IPS DF 19.7 (cell line): ENCODE measurements around the gene NAA16.
A peak's percentile ranks its signal among the peaks of the same experiment; 100 is the strongest.
"Not testable (repeated sequence)": the region's sequence is repeated elsewhere in the genome, so short reads cannot be mapped to it uniquely, and the experiment has no call there.

Source experiments
- DNase-seq: peaks from one replicate; pipeline ENCODE4 v3.0.0-alpha.2; 2013; ENCODE audit warnings: low read depth, low spot score

Gene NAA16

DNA sequence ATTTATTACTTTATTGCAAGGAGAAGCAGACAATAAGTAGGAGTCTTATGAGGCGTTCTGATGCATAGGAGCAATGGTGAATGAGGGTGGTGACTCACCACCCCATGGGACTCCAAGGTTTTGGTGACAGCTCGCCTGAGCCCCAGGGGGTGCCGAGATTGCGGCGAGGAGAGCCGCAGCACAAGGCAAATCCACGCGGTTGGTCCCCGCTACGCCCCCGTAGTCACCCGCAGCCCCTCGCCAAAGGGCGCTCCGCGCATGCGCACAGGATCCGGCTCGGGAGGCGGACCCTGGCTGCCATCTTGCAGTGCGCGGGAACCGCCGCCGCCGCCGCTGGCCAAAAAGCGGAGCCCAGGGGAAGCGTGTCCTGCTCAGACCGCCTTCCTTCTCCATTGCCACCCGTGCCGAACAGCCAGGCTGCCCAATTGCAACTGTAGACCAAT, at the start of gene NAA16:
NAA16 (plus strand) TSS at position 305 of the 443 bp plus-strand sequence. CDS start 262 bp downstream, outside the sequence.
- peak; percentile 50 for DNase-seq

DNA sequence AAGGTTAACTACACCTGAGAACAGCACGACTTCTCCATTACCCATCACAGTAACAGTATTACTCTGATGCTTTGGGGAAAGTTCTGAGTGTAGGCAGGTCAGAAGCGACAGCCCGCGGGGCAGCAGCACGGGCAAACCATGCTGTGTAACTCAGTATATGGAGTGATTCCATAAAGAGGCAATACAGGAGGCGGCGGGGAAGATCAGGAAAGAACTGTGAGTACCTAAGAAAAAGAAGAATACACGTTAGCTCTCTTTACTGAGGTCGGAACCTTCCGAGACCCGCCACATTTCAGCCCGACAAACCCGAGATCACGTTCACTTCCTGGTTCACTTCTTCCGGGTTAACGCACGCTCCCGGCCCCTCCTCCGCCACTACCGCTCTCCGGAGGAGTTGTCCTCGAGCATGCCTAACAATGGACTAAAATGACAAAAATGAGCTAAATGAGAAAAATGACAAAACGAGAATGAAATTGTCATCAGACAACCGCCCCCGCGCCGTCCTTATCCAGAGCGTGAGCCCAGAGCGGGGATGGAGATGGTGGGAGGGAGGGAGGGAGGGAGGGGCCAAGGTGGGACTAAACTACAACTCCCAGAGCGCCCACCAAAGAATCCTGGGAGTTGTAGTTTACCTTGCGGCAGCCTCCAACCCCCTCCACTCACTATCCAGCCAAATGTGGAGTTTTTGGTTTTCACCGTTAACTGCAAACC, 47.7 kb upstream of the NAA16 start, which contains the start of gene MTRF1:
MTRF1 (minus strand) TSS at position 316 of the 711 bp plus-strand sequence. CDS start 2,669 bp downstream, outside the sequence.
- no peak for DNase-seq

DNA sequence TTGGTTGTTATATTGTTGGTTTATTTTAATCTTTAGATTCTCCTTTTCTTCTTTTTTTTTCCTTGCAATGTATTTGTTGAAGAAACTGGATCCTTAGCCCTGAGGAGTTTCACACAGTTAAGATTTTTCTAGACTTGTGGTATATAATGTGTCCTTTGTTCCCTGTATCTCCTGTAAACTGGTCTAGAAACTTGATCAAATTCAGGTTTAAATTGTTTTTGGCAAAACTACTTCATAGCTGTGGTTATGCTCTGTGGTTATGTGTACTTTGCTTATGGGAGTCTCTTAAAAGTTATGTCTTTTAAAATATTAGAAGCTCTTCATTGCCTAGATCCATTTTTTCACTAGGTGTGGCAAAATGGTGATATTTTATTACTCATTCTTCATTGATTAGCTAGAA, 44.0 kb upstream of the NAA16 start:
- DNase-seq, result no peak

DNA sequence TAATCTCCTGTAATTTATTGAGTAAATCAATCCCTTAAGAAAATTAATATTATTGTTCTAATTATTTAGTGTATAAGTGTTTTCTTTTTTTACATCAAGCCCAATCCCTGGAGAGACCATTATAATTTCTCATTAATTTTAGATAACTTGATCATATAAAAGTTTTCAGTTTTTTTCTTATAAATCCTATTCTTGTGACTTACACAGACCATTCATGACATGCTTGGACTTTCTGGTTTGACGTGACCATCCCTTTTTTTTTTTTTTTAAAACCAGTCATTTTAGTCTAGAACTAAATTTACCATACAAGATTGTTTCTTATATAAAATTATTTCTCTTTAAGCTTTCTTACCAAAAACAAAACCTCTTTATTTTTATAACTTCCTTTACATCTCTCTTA, 42.3 kb upstream of the NAA16 start:
- DNase-seq, result no peak

DNA sequence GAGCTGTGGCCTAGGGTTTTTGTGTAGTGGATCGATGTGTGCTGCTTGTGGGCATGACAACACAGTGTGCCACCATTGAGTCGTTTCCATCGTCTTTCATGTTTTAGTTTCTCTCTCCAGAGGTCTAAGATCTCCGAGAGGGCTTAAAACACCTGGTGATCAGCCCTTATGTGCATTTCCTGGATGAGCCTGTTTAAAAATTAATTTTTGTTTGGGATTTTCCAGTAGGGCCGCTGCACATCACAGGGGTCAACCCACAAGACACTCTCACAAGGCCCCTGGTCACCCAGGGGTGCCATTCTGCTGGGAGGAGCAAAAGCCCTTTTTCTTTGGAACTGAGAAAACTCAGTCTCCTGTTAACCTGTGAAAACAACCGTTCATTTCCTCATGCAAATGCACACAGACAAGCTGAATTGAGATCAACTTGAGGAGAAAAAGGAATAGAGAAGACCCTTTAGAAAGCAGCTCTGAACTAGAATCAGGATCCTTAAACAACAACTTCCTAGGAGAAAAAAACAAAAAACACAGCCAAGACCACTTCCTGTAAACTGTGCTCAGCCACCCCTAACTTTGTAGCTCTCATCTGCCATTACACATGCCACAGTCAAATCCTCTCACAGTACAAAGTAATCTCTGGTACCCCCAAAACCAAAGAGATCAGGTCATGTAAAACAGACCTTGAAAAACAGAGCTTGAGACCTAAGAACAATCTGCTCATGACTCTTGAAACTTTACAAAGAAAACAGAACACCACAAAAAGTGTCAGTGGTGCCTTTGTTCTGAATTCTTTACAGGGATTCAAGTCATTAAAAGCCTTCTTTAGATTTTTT, 39.4 kb upstream of the NAA16 start:
- DNase-seq, result no peak

DNA sequence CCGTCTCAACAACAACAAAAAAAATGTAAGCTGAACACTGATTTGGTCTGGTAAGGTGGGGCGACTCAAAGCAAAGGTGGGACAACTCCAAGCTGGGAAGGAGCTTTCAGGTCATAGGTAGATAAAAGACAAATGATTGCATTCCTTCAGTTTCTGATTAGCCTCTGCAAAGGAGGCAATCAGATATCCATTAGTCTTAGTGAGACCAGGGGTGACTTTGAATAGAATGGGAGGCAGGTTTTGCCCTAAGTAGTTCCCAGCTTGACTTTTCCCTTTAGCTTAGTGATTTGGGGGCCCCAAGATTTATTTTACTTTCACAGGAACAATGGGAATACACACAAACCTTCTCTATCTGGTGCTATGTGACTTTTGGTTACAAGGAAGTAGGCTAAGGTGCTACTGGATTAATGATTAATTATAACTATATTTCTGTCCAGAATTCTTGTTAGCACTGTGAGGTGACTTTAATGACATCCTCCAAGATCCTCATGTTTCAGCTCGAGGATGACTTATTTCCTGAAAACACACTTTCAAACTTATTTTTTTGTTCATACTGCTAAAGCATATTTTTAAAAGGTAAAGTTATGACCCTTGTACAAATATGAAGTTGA, 37.1 kb upstream of the NAA16 start:
- DNase-seq, result no peak

DNA sequence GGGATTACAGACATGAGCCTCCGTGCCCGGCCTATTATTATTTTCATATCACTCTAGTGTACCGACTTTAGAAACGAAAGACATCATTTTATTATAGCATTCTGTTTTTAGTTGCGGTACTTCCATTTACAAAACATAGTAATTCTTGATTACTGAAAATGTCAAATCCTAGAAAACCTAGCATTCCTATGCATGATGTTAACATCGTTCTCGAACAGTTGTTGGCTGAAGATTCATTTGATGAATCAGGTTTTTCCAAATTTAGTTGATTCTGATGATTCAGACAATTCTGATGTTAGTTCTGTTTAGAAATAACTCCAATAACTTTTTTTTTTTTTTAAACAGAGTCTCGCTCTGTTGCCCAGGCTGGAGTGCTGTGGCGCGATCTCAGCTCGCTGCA, 36.2 kb upstream of the NAA16 start:
- no peak for DNase-seq

DNA sequence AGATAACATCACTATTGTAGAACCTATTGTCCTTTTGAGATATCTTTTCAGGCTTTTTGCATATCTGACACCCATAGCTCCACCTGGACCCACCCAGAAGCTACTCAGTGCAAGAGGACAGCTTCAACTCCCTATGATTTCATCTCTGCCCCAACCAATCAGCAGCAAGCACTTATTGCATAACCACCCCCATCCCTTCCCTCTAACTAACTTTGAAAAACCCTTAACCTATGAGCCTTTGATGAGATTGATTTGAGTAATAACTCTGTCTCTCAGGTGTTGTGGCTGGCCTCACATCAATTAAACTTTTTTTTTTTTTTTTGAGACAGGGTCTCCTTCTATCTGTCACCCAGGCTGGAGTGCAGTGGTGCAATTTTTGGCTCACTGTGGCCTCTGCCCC, 34.2 kb upstream of the NAA16 start:
- DNase-seq, result no peak

DNA sequence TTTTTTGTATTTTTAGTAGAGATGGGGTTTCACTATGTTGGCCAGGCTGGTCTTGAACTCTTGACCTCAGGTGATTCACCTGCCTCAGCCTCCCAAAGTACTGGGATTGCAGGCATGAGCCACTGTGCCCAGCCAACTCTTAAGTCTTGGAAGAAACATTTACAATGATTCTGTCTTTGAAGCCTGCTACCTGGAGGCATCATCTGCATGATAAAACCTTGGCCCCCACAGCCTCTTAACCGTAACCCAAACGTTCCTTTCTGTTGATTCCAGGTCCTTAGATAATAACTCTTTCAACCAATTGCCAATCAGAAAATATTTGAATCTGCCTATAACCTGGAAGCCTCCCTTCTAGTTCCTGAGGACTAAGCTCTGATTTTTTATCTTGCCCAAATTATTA, 31.9 kb upstream of the NAA16 start:
- not testable (repeated sequence) for DNase-seq

DNA sequence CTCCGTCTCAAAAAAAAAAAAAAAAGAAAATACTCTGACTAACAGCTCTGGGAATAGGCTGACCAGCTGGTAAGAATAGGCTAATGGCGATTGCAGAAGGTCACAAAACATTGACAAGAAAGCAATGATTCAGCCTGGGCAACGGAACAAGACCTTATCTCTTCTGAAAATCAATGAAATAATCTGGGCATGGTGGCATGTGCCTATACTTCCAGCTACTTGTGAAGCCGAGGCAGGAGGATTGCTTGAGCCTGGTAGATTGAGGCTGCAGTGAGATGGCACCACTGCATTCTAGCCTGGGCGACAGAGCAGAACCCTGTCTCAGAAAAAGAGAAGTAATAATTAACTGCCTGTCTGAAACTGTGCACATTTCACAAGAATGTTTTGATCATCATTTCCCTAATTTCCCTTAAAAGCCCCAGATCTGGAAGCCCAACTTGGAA, 28.9 kb upstream of the NAA16 start:
- DNase-seq, result no peak

DNA sequence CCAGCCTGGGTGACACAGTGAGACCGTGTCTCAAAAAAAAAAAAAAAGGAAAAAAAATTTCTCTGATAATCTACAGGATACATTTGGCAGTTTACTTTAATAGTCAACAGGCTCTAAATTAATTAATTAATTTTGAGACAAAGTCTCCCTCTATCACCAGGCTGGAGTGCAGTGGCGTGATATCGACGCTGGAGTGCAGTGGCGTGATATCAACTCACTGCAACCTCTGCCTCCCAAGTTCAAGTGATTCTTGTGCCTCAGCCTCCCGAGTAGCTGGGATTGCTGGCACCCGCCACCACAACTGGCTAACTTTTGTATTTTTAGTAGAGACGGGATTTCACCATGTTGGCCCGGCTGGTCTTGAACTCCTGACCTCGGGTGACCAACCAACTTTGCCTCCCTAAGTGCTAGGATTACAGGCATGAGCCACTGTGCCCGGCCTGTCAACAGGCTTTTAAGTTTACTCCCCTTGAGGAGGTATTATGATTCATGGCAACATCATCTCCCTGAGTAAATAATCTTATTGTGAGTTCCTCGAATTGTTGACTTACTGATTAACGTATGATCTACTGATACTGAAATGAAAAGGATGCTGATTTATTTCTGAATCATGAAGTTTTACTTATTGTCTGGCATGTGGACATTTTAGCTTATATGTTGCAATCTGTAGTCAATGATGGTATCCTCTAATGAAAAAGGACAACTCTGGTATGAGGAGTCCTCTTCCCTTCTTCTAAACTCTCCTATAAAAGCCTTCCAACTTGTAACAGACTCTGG, 26.4 kb upstream of the NAA16 start:
- DNase-seq, result no peak

DNA sequence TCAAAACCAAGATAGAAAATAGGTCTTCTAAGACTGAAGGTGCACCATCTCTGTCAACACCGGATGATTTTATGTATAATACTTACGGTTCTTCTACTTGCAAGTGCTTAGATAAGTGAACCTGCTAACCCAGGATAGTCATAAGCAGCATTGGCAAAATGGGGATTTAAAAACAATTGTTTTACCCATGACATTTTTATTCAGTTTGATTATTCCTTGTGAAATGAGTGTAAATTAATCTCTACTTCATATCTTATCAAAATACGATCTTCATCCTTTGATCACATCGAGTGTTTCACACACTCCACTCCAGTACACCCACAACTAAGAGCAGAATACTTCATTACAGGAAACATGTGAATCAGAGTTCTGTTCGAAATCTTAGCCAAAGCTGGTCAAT, 24.7 kb upstream of the NAA16 start:
- no peak for DNase-seq

DNA sequence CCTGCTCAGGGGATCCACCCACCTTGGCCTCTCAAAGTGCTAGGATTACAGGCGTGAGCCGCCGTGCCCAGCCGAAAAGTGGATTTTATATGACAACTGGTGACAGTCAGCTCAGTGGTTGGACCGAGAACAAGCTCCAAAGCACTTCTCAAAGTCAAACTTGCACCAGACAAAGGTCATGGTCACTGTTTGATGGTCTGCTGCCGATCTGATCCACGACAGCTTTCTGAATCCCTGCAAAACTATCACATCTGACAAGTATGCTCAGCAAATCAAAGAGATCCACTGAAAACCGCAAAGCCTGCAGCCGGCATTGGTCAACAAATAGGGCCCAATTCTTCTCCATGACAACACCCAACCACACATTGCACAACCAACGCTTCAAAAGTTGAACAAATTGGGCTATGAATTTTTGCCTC, 21.6 kb upstream of the NAA16 start:
- DNase-seq, result no peak

DNA sequence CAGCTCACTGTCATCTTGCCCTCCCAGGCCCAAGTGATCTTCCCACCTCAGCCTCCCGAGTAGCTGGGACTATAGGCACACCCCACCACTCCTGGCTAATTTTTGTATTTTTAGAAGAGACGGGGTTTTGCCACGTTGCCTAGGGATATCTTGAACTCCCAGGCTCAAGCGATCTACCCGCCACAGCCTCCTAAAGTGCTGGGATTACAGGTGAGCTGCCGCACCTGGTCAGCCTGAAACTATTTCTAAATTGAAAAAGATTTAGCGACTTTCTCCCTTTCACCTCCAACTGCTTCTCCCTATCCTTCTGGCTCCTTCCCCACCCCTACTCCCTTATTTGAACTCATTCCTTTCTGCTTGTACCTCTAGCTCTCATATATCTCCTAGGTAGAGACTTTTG, 19.8 kb upstream of the NAA16 start:
- no peak for DNase-seq

DNA sequence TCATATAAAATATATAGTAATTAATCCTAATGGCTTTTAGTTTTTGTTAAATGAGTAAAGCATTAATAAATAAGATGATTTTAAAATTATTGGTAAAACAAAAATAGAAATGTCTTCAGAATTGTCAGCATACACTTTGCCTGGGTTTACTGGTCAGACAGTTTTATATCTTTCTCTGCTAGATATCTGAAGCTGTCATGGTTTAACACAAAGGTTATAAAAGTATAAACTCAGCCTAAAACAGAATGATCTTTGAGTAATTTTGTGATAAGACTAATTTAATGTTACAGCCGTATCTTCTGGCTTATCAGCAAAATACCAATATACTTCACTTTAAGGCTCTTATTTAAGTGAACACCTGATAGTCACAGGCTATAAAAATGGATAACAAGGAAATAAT, 17.8 kb upstream of the NAA16 start:
- DNase-seq, result no peak

DNA sequence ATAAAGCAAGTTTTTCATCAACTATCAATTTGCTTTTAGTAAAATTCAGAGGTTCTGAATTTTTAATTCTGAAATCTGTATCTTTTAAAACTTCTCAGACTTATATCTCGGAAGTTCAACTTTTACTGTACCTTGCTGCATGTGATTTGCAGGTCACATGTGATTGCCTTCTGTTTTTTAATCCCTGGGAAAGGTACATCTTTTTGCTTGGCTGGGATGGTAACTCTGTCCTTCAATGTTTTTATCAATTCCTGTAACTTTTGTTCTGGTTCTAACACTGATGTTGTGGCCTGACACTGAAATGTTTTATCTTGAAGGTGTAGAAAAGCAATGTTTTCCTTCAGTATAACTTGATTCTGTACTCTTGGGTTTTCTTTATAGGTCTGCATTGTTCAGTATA, 16.2 kb upstream of the NAA16 start:
- DNase-seq, result no peak

DNA sequence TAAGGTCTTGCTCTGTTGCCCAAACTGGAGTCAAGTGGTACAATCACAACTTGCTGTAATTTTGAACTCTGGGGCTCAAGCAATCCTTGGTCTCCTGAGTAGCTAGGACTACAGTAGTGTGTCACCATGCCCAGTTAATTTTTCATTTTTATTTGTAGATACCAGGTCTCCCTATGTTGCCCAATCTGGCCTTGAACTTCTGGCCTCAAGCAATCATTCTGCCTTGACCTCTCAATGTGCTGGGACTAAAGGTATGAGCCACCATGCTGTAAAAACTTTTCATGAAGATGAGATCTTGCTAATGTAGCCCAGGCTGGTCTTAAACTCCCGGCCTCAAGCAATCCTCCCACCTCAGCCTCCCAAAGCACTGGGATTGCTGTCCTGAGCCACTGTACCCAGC, 15.1 kb upstream of the NAA16 start:
- no peak for DNase-seq

DNA sequence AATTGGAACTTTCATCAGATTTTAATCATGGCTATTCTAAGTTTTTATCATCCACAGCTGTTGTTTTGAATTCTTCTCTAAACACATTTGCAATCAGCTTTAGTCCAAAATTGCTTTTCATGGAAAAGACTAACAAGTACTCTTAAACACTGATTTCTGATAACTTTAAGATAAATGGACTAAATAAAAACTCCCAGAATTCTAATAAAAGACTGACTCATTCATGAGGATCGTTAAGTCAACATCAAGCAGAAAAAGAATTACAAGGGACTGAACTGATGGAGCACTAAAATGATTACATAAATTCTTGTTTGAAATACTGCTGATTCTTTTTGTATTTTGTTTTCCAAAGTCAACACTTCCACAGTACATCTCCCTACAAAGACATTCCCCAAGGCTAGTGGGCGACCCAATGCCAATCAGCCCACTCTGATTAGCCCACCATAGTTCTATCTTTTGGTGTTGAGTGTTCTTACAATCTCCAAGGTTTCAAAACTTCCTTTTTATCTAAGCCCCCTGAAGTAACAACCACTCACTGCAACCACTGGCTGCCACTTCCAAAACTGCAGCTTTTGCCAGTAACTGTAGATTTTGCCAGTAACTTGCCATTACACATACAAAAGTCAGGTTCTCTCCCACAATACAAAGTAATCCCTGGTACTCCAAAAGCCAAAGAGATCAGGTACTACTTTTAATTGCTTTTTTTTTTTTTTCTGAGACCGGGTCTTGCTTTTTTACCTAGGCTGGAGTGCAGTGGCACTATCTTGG, 14.0 kb upstream of the NAA16 start:
- no peak for DNase-seq

DNA sequence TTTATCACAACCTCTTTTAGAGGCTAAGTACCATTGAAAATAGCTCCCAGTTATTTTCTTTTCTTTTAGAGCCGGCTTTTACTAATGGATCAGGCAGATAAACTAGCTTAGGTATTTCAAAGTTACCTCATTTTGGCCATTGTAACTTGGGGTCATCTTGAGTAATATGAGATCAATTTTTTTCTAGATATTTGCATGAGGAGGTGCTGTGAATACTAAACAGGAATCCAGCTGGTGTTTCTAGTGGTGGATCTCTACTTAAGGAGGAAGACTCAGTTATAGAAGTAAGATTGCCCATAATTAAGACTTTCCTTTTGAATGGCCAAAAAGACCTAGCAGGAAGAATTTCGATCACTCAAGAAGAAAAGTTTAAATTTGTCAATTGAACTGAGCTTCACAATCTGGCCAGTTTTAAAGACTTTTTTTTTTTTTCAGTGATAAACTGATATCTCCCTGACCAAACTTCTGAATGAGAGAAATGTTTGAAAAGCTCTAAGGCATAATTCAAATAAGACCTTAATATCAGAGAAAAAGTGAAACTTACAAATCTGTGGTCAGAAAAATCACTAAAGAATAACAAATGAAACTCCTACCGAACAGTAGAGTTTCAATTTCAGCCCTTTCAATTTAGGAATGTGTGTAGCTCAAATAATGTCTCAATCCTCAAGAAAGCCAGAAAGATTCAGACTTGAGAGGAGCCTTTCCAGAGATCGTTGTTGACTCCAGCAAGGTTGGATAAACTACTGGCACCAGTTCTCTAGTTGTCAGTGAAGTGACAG, 11.6 kb upstream of the NAA16 start:
- DNase-seq, result no peak

DNA sequence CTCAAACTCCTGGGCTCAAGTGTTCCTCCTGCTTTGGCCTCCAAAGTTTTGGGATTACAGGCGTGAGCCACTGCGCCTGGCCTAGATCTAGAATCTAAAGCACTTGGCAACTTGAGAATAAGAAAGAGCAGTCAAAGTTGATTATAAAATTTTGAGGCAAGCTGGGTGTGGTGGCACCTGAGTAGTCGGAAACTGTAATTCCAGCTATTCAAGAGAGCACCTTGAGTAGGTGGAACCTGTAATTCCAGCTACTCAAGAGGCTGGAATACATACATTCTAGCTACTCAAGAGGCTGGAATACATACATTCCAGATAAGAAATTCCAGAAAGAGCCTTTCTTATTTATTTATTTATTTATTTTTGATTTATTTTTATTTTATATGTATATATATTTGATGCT, 8.3 kb upstream of the NAA16 start:
- no peak for DNase-seq
